Activated CD8-positive, alpha-beta memory T cell treated with anti-CD3 and anti-CD28 coated beads, Interleukin-2, amount 50 U/mL, for 1 hour (primary cell): ENCODE data around the gene OR2L13.
"Not testable (repeated sequence)": the region's sequence is repeated elsewhere in the genome, so short reads cannot be mapped to it uniquely, and the experiment has no call there.

ENCODE experiments used
- DNase-seq: peaks from one replicate; pipeline ENCODE4 v3.0.0-alpha.2; 2020; ENCODE audit errors: extremely low read depth

Gene OR2L13

GRCh38 chr1:248094884-248095283 is at the start of gene OR2L13:
Gene OR2L13 (plus strand): TSS chr1:248095184. CDS start chr1:248099376, 4,192 bp downstream.
- DNase-seq = no peak

- no peak for DNase-seq
Measured at GRCh38 chr1:248045209-248045608, 49.8 kb upstream of the OR2L13 start.

- DNase-seq = no peak
Measured at GRCh38 chr1:248046536-248046935, 48.4 kb upstream of the OR2L13 start, which contains the start of gene OR2L3. Gene OR2L3 (plus strand): TSS chr1:248046836. CDS start chr1:248060682, 13,846 bp downstream.

GRCh38 chr1:248047008-248047407 is 48.0 kb upstream of the OR2L13 start:
- DNase-seq = no peak

GRCh38 chr1:248054671-248055070 is 40.3 kb upstream of the OR2L13 start:
- no peak for DNase-seq

- DNase-seq = no peak
Measured at GRCh38 chr1:248055261-248055660, 39.7 kb upstream of the OR2L13 start.

- no peak for DNase-seq
Measured at GRCh38 chr1:248065071-248065470, 29.9 kb upstream of the OR2L13 start.

GRCh38 chr1:248065604-248066003 is 29.4 kb upstream of the OR2L13 start:
- no peak for DNase-seq

- DNase-seq = not testable (repeated sequence)
Measured at GRCh38 chr1:248083864-248084263, 11.1 kb upstream of the OR2L13 start.

GRCh38 chr1:248098529-248098928 is 3.5 kb downstream of the OR2L13 start:
- no peak for DNase-seq

GRCh38 chr1:248102847-248103246 is 7.9 kb downstream of the OR2L13 start:
- no peak for DNase-seq

GRCh38 chr1:248111157-248111556 is 16.2 kb downstream of the OR2L13 start:
- DNase-seq = no peak

GRCh38 chr1:248114890-248115289 is 19.9 kb downstream of the OR2L13 start:
- no peak for DNase-seq

GRCh38 chr1:248127653-248128052 is 32.7 kb downstream of the OR2L13 start:
- DNase-seq = no peak

- DNase-seq = no peak
Measured at GRCh38 chr1:248136811-248137210, 41.8 kb downstream of the OR2L13 start.

- no peak for DNase-seq
Measured at GRCh38 chr1:248140846-248141245, 45.9 kb downstream of the OR2L13 start.

- DNase-seq = no peak
Measured at GRCh38 chr1:248143311-248143710, 48.3 kb downstream of the OR2L13 start.

GRCh38 chr1:248144513-248145198 is 49.7 kb downstream of the OR2L13 start, which contains the start of gene OR2M5:
Gene OR2M5 (plus strand): TSS chr1:248145148. CDS start chr1:248145148, 0 bp downstream.
- DNase-seq = no peak
